ENCODE results near the gene SNRNP27. TPM values are rescaled to one million over a fixed set of nuclear protein-coding genes. Genes with fewer than 3 reads are reported as not detected.

Gene SNRNP27
- total and polyA plus RNA-seq, 9 of the 15 experiments (the other 6 are each of a cell fraction or from before 2014, with no cell fraction given), result 29.2 to 102 (median 65.7) TPM

DNA sequence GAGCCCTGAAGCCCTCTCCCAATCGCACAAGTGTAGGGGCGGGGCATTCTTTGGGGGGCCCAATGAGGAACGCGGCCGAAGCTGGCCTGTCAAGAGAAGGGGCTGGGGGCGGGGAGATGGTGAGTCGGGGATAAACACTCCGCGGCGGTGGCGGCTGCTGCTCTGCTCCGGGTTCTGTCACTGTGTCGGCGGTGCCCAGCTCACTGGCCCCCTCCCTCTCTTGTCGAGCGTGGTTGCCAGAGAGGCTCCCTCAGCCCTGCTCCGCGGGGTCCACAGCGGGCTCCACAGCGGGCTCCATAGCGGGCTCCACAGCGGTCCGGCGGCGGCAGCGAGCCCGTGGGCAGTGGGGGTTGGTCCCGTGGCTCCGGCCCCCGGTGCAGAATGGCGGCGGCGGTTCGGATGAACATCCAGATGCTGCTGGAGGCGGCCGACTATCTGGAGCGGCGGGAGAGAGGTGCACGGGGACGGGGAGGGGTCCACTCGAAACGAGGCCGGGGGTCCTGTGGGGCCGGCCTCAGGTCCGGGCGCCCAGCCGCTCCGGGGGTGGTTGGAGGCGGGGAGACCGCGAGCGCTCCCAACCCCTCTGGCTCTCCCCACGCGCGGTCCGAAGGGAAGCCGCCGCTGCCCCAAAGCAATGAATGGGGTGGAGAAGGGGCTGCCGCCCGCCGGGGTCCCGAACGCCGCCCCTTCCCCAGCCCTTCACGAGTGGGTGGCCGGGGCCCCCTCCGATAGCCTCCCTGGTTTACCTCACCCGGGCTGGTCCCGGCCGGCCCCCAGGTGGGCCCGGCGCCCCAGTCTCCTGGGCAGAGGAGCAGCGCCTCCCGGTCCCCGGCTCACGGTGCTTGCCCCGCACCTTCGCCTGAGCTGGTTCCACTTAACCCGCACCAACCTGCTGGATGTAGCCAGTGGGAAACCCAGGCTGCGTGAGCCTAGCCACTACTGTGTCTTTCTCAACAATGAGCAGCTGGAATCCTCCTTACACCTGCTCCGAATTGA, 21.5 kb downstream of the SNRNP27 start, which contains the start of gene MXD1 (continued):
- TF ChIP-seq KAT2B (IDR thresholded peaks at IDR 0.05; ENCODE audit: low read depth, low read length) (no peak), POLR2A (conservative IDR thresholded peaks at IDR 0.05) (peak; percentile 81), NCOA2 (IDR thresholded peaks at IDR 0.05; ENCODE audit: partially characterized antibody in 2 of 2) (no peak), DIDO1 (tag; IDR thresholded peaks at IDR 0.05; ENCODE audit: low read depth) (no peak), BHLHE40 (IDR thresholded peaks at IDR 0.05; ENCODE audit: low read length) (no peak), LARP7 (IDR thresholded peaks at IDR 0.05) (no peak), CREM (IDR thresholded peaks at IDR 0.05; ENCODE audit: low read depth) (no peak; the same call in 1 of the 2 replicates), ZNF41 (CRISPR knock-in tag; conservative IDR thresholded peaks at IDR 0.05) (no peak), MEF2A (IDR thresholded peaks at IDR 0.05; ENCODE audit: control insufficient read depth, low read depth, low read length) (no peak), ZNF253 (CRISPR knock-in tag; conservative IDR thresholded peaks at IDR 0.05) (no peak), SMAD1 (IDR thresholded peaks at IDR 0.05; ENCODE audit: low read depth, low read length, partially characterized antibody) (no peak), ZNF408 (CRISPR knock-in tag; IDR thresholded peaks at IDR 0.05; ENCODE audit: low read depth) (no peak), RBM15 (IDR thresholded peaks at IDR 0.05; ENCODE audit: insufficient read depth, low read length) (peak; percentile 53; the same call in 1 of the 2 replicates), HMG20A (CRISPR knock-in tag; conservative IDR thresholded peaks at IDR 0.05) (no peak), PURB (CRISPR knock-in tag; IDR thresholded peaks at IDR 0.05; ENCODE audit: low read depth) (no peak), RBM17 (IDR thresholded peaks at IDR 0.05; ENCODE audit: borderline replicate concordance, low read depth, low read length) (no peak), MEIS2 (IDR thresholded peaks at IDR 0.05; ENCODE audit: partially characterized antibody) (peak; percentile 72)
- TF ChIP-seq, protein P1, sequence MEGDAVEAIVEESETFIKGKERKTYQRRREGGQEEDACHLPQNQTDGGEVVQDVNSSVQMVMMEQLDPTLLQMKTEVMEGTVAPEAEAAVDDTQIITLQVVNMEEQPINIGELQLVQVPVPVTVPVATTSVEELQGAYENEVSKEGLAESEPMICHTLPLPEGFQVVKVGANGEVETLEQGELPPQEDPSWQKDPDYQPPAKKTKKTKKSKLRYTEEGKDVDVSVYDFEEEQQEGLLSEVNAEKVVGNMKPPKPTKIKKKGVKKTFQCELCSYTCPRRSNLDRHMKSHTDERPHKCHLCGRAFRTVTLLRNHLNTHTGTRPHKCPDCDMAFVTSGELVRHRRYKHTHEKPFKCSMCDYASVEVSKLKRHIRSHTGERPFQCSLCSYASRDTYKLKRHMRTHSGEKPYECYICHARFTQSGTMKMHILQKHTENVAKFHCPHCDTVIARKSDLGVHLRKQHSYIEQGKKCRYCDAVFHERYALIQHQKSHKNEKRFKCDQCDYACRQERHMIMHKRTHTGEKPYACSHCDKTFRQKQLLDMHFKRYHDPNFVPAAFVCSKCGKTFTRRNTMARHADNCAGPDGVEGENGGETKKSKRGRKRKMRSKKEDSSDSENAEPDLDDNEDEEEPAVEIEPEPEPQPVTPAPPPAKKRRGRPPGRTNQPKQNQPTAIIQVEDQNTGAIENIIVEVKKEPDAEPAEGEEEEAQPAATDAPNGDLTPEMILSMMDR (IDR thresholded peaks at IDR 0.05 in 2 of 3, conservative IDR thresholded peaks at IDR 0.05 in 1 of 3; ENCODE audit: insufficient read depth in 2 of 3, low read depth in 1 of 3, low read length in 3 of 3), result no peak
- TF ChIP-seq, protein P2, sequence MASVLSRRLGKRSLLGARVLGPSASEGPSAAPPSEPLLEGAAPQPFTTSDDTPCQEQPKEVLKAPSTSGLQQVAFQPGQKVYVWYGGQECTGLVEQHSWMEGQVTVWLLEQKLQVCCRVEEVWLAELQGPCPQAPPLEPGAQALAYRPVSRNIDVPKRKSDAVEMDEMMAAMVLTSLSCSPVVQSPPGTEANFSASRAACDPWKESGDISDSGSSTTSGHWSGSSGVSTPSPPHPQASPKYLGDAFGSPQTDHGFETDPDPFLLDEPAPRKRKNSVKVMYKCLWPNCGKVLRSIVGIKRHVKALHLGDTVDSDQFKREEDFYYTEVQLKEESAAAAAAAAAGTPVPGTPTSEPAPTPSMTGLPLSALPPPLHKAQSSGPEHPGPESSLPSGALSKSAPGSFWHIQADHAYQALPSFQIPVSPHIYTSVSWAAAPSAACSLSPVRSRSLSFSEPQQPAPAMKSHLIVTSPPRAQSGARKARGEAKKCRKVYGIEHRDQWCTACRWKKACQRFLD (CRISPR knock-in tag; IDR thresholded peaks at IDR 0.05), result no peak
- TF ChIP-seq, protein P3, sequence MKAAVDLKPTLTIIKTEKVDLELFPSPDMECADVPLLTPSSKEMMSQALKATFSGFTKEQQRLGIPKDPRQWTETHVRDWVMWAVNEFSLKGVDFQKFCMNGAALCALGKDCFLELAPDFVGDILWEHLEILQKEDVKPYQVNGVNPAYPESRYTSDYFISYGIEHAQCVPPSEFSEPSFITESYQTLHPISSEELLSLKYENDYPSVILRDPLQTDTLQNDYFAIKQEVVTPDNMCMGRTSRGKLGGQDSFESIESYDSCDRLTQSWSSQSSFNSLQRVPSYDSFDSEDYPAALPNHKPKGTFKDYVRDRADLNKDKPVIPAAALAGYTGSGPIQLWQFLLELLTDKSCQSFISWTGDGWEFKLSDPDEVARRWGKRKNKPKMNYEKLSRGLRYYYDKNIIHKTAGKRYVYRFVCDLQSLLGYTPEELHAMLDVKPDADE (conservative IDR thresholded peaks at IDR 0.05; ENCODE audit: control insufficient read depth, low read depth, low read length), result peak; percentile 70
- TF ChIP-seq, protein P4, sequence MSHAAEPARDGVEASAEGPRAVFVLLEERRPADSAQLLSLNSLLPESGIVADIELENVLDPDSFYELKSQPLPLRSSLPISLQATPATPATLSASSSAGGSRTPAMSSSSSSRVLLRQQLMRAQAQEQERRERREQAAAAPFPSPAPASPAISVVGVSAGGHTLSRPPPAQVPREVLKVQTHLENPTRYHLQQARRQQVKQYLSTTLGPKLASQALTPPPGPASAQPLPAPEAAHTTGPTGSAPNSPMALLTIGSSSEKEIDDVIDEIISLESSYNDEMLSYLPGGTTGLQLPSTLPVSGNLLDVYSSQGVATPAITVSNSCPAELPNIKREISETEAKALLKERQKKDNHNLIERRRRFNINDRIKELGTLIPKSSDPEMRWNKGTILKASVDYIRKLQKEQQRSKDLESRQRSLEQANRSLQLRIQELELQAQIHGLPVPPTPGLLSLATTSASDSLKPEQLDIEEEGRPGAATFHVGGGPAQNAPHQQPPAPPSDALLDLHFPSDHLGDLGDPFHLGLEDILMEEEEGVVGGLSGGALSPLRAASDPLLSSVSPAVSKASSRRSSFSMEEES (CRISPR knock-in tag; IDR thresholded peaks at IDR 0.05), result no peak
